H1 (cell line): ENCODE results near the gene TRIM62. TPM values are rescaled to one million over a fixed set of nuclear protein-coding genes. Genes with fewer than 3 reads are reported as not detected.

ENCODE experiments used
- BRCA1 ChIP-seq: IDR thresholded peaks from 2 replicates; pipeline ENCODE4 v1.6.1; 2012; ENCODE audit warnings: low read depth, low read length, improper control_type of control experiment
- CEBPB ChIP-seq: IDR thresholded peaks from 2 replicates; pipeline ENCODE4 v1.6.1; 2012; ENCODE audit warnings: low read depth, low read length
- CREB1 ChIP-seq: IDR thresholded peaks from 2 replicates; pipeline ENCODE4 v1.6.1; 2012; ENCODE audit warnings: inconsistent platforms
- POLR2AphosphoS5 ChIP-seq: IDR thresholded peaks from 2 replicates; pipeline ENCODE4 v1.6.1; 2011; ENCODE audit warnings: low read depth, low read length
- RBBP5 ChIP-seq: IDR thresholded peaks from 2 replicates; pipeline ENCODE4 v1.7.1; 2012; ENCODE audit warnings: low read depth, mild to moderate bottlenecking, inconsistent platforms, low read length, moderate library complexity, borderline replicate concordance
- RFX5 ChIP-seq: IDR thresholded peaks from 2 replicates; pipeline ENCODE4 v1.6.1; 2011; ENCODE audit warnings: low read depth, low read length, improper control_type of control experiment, borderline replicate concordance
- SIX5 ChIP-seq: IDR thresholded peaks from 2 replicates; pipeline ENCODE4 v1.6.1; 2011; ENCODE audit warnings: mild to moderate bottlenecking, low read depth, low read length
- SP4 ChIP-seq: IDR thresholded peaks from 2 replicates; pipeline ENCODE4 v1.6.1; 2012; ENCODE audit warnings: low read length, inconsistent platforms
- TAF7 ChIP-seq: optimal IDR thresholded peaks from 2 replicates; pipeline ENCODE3; 2011; ENCODE audit warnings: low read depth, mild to moderate bottlenecking, inconsistent platforms, low read length, moderate library complexity, borderline replicate concordance
- TCF12 ChIP-seq: IDR thresholded peaks from 2 replicates; pipeline ENCODE4 v1.6.1; 2011; ENCODE audit warnings: low read depth, mild to moderate bottlenecking, low read length
- polyA plus RNA-seq, 7 experiments: library from polyadenylated mRNA; depleted of rRNA in 3 of 7; stranded (reverse) in 5 of 7; unstranded in 2 of 7; fragments of >200 nt in 5 of 7; fragments of 200-250 nt in 2 of 7; gene quantifications; 1 replicate in 5 of 7; 2 replicates in 1 of 7; 4 replicates in 1 of 7; pipeline versions ENCODE4 v1.2.1 to v1.2.3, GENCODE V29; 2011 to 2013; ENCODE audit warnings: missing spikeins in 2 of 7, mixed read lengths in 2 of 7
- total RNA-seq: library from RNA; stranded (reverse); fragmentation: NEBNext Ultra II Directional; extraction: Animal tissue kit (Norgen Biotek cat#: 25700); gene quantifications from 2 replicates; pipeline ENCODE4 v1.2.1, GENCODE V29; 2021
- TF ChIP-seq, protein P1 (sequence below): fragments of 300-600 bp; sonication (generic); IDR thresholded peaks from 2 replicates; pipeline ENCODE4 v1.7.1; 2012; ENCODE audit warnings: low read length, moderate library complexity, mild to moderate bottlenecking, inconsistent platforms; ENCODE audit not compliant: insufficient replicate concordance

The TRIM62 gene
- total and polyA plus RNA-seq, 2 of the 8 experiments (the other 6 are each of a cell fraction or from before 2014, with no cell fraction given), result 6.3 to 10.8 TPM

DNA sequence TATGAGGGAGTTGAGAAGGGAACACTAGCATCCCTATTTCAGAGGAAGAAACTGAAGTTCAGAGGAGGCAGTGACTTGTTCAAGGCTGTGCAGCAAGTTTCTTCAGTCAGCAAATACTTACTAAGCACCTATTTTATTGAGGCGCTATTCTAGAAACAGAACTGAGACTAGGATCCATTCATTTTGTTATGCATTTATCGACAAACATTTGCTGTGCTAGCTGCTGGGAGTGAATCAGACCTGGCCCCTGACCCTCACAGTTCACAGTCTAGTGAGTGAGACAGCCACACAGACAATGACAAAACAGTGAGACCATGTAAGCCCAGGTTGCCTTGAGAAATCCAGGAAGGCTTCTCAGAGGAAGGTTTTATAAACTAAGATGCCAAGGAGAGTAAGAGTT, 28.2 kb downstream of the TRIM62 start (continued):
- TF ChIP-seq SIX5, result no peak
- no peak for TF ChIP-seq RBBP5
- no peak for TF ChIP-seq RFX5
- no peak for TF ChIP-seq TCF12
- TF ChIP-seq BRCA1, result no peak
- TF ChIP-seq CEBPB, result no peak
- no peak for TF ChIP-seq SP4
- TF ChIP-seq CREB1, result no peak
- TF ChIP-seq TAF7, result no peak
- TF ChIP-seq POLR2AphosphoS5, result no peak
- TF ChIP-seq, protein P1, sequence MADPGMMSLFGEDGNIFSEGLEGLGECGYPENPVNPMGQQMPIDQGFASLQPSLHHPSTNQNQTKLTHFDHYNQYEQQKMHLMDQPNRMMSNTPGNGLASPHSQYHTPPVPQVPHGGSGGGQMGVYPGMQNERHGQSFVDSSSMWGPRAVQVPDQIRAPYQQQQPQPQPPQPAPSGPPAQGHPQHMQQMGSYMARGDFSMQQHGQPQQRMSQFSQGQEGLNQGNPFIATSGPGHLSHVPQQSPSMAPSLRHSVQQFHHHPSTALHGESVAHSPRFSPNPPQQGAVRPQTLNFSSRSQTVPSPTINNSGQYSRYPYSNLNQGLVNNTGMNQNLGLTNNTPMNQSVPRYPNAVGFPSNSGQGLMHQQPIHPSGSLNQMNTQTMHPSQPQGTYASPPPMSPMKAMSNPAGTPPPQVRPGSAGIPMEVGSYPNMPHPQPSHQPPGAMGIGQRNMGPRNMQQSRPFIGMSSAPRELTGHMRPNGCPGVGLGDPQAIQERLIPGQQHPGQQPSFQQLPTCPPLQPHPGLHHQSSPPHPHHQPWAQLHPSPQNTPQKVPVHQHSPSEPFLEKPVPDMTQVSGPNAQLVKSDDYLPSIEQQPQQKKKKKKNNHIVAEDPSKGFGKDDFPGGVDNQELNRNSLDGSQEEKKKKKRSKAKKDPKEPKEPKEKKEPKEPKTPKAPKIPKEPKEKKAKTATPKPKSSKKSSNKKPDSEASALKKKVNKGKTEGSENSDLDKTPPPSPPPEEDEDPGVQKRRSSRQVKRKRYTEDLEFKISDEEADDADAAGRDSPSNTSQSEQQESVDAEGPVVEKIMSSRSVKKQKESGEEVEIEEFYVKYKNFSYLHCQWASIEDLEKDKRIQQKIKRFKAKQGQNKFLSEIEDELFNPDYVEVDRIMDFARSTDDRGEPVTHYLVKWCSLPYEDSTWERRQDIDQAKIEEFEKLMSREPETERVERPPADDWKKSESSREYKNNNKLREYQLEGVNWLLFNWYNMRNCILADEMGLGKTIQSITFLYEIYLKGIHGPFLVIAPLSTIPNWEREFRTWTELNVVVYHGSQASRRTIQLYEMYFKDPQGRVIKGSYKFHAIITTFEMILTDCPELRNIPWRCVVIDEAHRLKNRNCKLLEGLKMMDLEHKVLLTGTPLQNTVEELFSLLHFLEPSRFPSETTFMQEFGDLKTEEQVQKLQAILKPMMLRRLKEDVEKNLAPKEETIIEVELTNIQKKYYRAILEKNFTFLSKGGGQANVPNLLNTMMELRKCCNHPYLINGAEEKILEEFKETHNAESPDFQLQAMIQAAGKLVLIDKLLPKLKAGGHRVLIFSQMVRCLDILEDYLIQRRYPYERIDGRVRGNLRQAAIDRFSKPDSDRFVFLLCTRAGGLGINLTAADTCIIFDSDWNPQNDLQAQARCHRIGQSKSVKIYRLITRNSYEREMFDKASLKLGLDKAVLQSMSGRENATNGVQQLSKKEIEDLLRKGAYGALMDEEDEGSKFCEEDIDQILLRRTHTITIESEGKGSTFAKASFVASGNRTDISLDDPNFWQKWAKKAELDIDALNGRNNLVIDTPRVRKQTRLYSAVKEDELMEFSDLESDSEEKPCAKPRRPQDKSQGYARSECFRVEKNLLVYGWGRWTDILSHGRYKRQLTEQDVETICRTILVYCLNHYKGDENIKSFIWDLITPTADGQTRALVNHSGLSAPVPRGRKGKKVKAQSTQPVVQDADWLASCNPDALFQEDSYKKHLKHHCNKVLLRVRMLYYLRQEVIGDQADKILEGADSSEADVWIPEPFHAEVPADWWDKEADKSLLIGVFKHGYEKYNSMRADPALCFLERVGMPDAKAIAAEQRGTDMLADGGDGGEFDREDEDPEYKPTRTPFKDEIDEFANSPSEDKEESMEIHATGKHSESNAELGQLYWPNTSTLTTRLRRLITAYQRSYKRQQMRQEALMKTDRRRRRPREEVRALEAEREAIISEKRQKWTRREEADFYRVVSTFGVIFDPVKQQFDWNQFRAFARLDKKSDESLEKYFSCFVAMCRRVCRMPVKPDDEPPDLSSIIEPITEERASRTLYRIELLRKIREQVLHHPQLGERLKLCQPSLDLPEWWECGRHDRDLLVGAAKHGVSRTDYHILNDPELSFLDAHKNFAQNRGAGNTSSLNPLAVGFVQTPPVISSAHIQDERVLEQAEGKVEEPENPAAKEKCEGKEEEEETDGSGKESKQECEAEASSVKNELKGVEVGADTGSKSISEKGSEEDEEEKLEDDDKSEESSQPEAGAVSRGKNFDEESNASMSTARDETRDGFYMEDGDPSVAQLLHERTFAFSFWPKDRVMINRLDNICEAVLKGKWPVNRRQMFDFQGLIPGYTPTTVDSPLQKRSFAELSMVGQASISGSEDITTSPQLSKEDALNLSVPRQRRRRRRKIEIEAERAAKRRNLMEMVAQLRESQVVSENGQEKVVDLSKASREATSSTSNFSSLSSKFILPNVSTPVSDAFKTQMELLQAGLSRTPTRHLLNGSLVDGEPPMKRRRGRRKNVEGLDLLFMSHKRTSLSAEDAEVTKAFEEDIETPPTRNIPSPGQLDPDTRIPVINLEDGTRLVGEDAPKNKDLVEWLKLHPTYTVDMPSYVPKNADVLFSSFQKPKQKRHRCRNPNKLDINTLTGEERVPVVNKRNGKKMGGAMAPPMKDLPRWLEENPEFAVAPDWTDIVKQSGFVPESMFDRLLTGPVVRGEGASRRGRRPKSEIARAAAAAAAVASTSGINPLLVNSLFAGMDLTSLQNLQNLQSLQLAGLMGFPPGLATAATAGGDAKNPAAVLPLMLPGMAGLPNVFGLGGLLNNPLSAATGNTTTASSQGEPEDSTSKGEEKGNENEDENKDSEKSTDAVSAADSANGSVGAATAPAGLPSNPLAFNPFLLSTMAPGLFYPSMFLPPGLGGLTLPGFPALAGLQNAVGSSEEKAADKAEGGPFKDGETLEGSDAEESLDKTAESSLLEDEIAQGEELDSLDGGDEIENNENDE, result no peak
